GM23338 (cell line): ENCODE results near the gene ZDHHC8. TPM values are rescaled to one million over a fixed set of nuclear protein-coding genes. Genes with fewer than 3 reads are reported as not detected.

Experiments used
- ATAC-seq: fragments of 200-7000 bp; cut with Tn5 transposase; 3 replicates; pipeline ENCODE4 v1.9.1; 2020
- DNase-seq: peaks from one replicate; pipeline ENCODE4 v3.0.0-alpha.2; 2015; ENCODE audit warnings: low spot score
- H2AFZ ChIP-seq: fragments of 200-600 bp; sonication (generic); 2 replicates; pipeline ENCODE4 v1.8.0; 2016; ENCODE audit warnings: antibody characterized with exemption, mild to moderate bottlenecking, moderate library complexity
- H3F3A ChIP-seq: fragments of 200-600 bp; sonication (generic); replicated peaks from 2 replicates; pipeline ENCODE4 v1.8.0; 2017; ENCODE audit warnings: antibody characterized with exemption, mixed run types, low read depth
- H3K27ac ChIP-seq: fragments of 200-600 bp; sonication (generic); 2 replicates; pipeline ENCODE4 v1.6.1; 2016; ENCODE audit warnings: low read depth
- H3K27me3 ChIP-seq: fragments of 200-600 bp; sonication (generic); 2 replicates; pipeline ENCODE4 v1.8.0; 2016; ENCODE audit warnings: mild to moderate bottlenecking, mixed run types, moderate library complexity; ENCODE audit not compliant: insufficient read depth
- H3K36me3 ChIP-seq: fragments of 200-600 bp; sonication (generic); 2 replicates; pipeline ENCODE4 v1.8.0; 2016; ENCODE audit warnings: mild to moderate bottlenecking; ENCODE audit not compliant: insufficient read depth
- H3K4me1 ChIP-seq: fragments of 200-600 bp; sonication (generic); 2 replicates; pipeline ENCODE4 v1.8.0; 2016; ENCODE audit warnings: mild to moderate bottlenecking, moderate library complexity; ENCODE audit not compliant: insufficient read depth
- H3K4me2 ChIP-seq: fragments of 200-600 bp; sonication (generic); 2 replicates; pipeline ENCODE4 v1.7.1; 2017; ENCODE audit warnings: mixed run types
- H3K4me3 ChIP-seq: fragments of 200-600 bp; sonication (generic); 2 replicates; pipeline ENCODE4 v1.6.1; 2016; ENCODE audit warnings: mixed run types
- H3K79me2 ChIP-seq: fragments of 200-600 bp; sonication (generic); replicated peaks from 2 replicates; pipeline ENCODE4 v1.8.0; 2017; ENCODE audit warnings: mild to moderate bottlenecking; ENCODE audit not compliant: insufficient read depth
- H3K9me2 ChIP-seq: fragments of 200-600 bp; sonication (generic); 2 replicates; pipeline ENCODE4 v1.8.0; 2017; ENCODE audit not compliant: insufficient read depth
- H4K20me1 ChIP-seq: fragments of 200-600 bp; sonication (generic); replicated peaks from 2 replicates; pipeline ENCODE4 v1.8.0; 2017; ENCODE audit warnings: mild to moderate bottlenecking; ENCODE audit not compliant: insufficient read depth
- H3K27ac Mint-ChIP-seq: 2 replicates; pipeline ENCODE4 v1.8.0; 2020; ENCODE audit warnings: inconsistent platforms, mild to moderate bottlenecking, moderate library complexity, mixed read lengths
- H3K27me3 Mint-ChIP-seq: 3 replicates; pipeline ENCODE4 v1.8.0; 2022; ENCODE audit warnings: low read depth, mild to moderate bottlenecking, moderate library complexity, mixed read lengths, inconsistent platforms; ENCODE audit not compliant: insufficient read depth, poor library complexity
- H3K36me3 Mint-ChIP-seq: 3 replicates; pipeline ENCODE4 v1.8.0; 2021; ENCODE audit warnings: low read depth, mild to moderate bottlenecking, inconsistent platforms, moderate library complexity, mixed read lengths
- H3K4me1 Mint-ChIP-seq: 3 replicates; pipeline ENCODE4 v1.8.0; 2020; ENCODE audit warnings: mild to moderate bottlenecking, inconsistent platforms, mixed read lengths
- H3K4me3 Mint-ChIP-seq: 3 replicates; pipeline ENCODE4 v1.8.0; 2021; ENCODE audit warnings: moderate library complexity, mild to moderate bottlenecking, inconsistent platforms, mixed read lengths
- H3K9me3 Mint-ChIP-seq: 3 replicates; pipeline ENCODE4 v1.8.0; 2020; ENCODE audit warnings: moderate library complexity, mild to moderate bottlenecking, inconsistent platforms, mixed read lengths
- CREB1 ChIP-seq: fragments of 250-450 bp; sonication (Bioruptor Pico); IDR thresholded peaks from 2 replicates; pipeline ENCODE4 v1.5.0; 2020; ENCODE audit warnings: low read depth, mild to moderate bottlenecking, moderate library complexity
- CTCF ChIP-seq, 2 experiments: fragments of 200-600 bp in 1 of 2; sonication (generic) in 1 of 2; conservative IDR thresholded peaks; 2 replicates each; pipeline versions ENCODE4 v1.5.1 to v1.6.1; 2016 to 2017; ENCODE audit warnings: antibody characterized with exemption in 2 of 2, low read depth in 2 of 2, mild to moderate bottlenecking in 2 of 2, moderate library complexity in 1 of 2
- ETS1 ChIP-seq: IDR thresholded peaks from 2 replicates; pipeline ENCODE4 v1.6.1; 2016; ENCODE audit warnings: antibody characterized with exemption
- EZH2 ChIP-seq: fragments of 200-600 bp; sonication (generic); IDR thresholded peaks from one replicate; pipeline ENCODE4 v1.8.0; 2017; ENCODE audit warnings: antibody characterized with exemption, mild to moderate bottlenecking, low read depth; ENCODE audit not compliant: unreplicated experiment
- EZH2phosphoT487 ChIP-seq: fragments of 200-600 bp; sonication (generic); IDR thresholded peaks from one replicate; pipeline ENCODE4 v1.8.1; 2018; ENCODE audit warnings: antibody characterized with exemption; ENCODE audit not compliant: unreplicated experiment
- JUNB ChIP-seq: IDR thresholded peaks from one replicate; pipeline ENCODE4 v1.6.1; 2016; ENCODE audit warnings: antibody characterized with exemption; ENCODE audit not compliant: unreplicated experiment
- NANOG ChIP-seq: IDR thresholded peaks from 2 replicates; pipeline ENCODE4 v1.6.1; 2016; ENCODE audit warnings: antibody characterized with exemption, borderline replicate concordance
- POLR2AphosphoS5 ChIP-seq: IDR thresholded peaks from 2 replicates; pipeline ENCODE4 v1.6.1; 2016; ENCODE audit warnings: antibody characterized with exemption, low read depth
- REST ChIP-seq: IDR thresholded peaks from one replicate; pipeline ENCODE4 v1.6.1; 2018; ENCODE audit warnings: antibody characterized with exemption; ENCODE audit not compliant: unreplicated experiment
- STAT1 ChIP-seq: IDR thresholded peaks from one replicate; pipeline ENCODE4 v1.6.1; 2016; ENCODE audit warnings: antibody characterized with exemption; ENCODE audit not compliant: unreplicated experiment
- ZNF114 ChIP-seq: fragments of 250-450 bp; sonication (Bioruptor Pico); IDR thresholded peaks from 2 replicates; pipeline ENCODE4 v1.5.0; 2020; ENCODE audit warnings: mild to moderate bottlenecking, moderate library complexity
- ZNF331 ChIP-seq: fragments of 250-450 bp; sonication (Bioruptor Pico); IDR thresholded peaks from 2 replicates; pipeline ENCODE4 v1.5.0; 2020; ENCODE audit warnings: low read depth, mild to moderate bottlenecking, moderate library complexity
- ZNF462 ChIP-seq: fragments of 250-450 bp; sonication (Bioruptor Pico); IDR thresholded peaks from 2 replicates; pipeline ENCODE4 v1.5.0; 2020; ENCODE audit warnings: mild to moderate bottlenecking, moderate library complexity
- polyA plus RNA-seq: library from polyadenylated mRNA; unstranded; fragments of >200 nt; fragmentation: Nextera tagmentation; extraction: Ambion mirVana; gene quantifications from 2 replicates; pipeline ENCODE4 v1.2.1, GENCODE V29; 2016
- total RNA-seq: library from RNA; depleted of rRNA; stranded (reverse); fragments of >200 nt; shearing (Covaris generic); gene quantifications from 2 replicates; pipeline ENCODE4 v1.2.3, GENCODE V29; 2014

Gene ZDHHC8
- total and polyA plus RNA-seq, 2 experiments from 2014 or later: 13.7 to 47.6 TPM

- H3K4me2 ChIP-seq: no peak overlapping the region
- TF ChIP-seq ZNF114 (CRISPR knock-in tag): no peak
- TF ChIP-seq CREB1: no peak
- no peak for TF ChIP-seq ZNF462 (CRISPR knock-in tag)
- no peak for TF ChIP-seq REST
- TF ChIP-seq NANOG: no peak
- TF ChIP-seq CTCF (conservative IDR thresholded peaks at IDR 0.05; ENCODE audit: low read depth in 2 of 2): no peak
- no peak for TF ChIP-seq ZNF331 (CRISPR knock-in tag)
- no peak for TF ChIP-seq STAT1
- no peak for TF ChIP-seq ETS1
- no peak for TF ChIP-seq EZH2
- no peak for TF ChIP-seq EZH2phosphoT487
- TF ChIP-seq POLR2AphosphoS5: no peak
- no peak for TF ChIP-seq JUNB
- DNase-seq (no peak), ATAC-seq (no peak)
- no peaks in the 10 kb centered on the region for H3K4me1 ChIP-seq
- Mint-ChIP-seq H3K4me1 (peaks cover 5% of the 10 kb centered on the region; the same call in 2 of the 3 replicates), H3K27me3 (peaks cover 20% of the 10 kb centered on the region), H3K4me3 (no peak overlapping the region), H3K27ac (no peak overlapping the region; the same call in 1 of the 2 replicates), H3K36me3 (peaks cover 78% of the 10 kb centered on the region), H3K9me3 (no peaks in the 10 kb centered on the region)
- peaks cover 30% of the 10 kb centered on the region for H4K20me1 ChIP-seq
- no peaks in the 10 kb centered on the region for H3K27me3 ChIP-seq
- no peaks in the 10 kb centered on the region for H3K9me2 ChIP-seq
- no peak overlapping the region for H2AFZ ChIP-seq
- peaks cover 34% of the 10 kb centered on the region for H3K36me3 ChIP-seq
- H3K4me3 ChIP-seq: no peak overlapping the region
- H3F3A ChIP-seq: peaks cover 50% of the 10 kb centered on the region
- H3K27ac ChIP-seq: no peak overlapping the region
- H3K79me2 ChIP-seq: peaks cover 29% of the 10 kb centered on the region
Observed at GRCh38 chr22:20125201-20126174, 6.1 kb upstream of the ZDHHC8 start.
